AG04450 (cell line): Measurements from ENCODE around the gene ERCC6. TPM values are rescaled to one million over a fixed set of nuclear protein-coding genes. Genes with fewer than 3 reads are reported as not detected.

Experiments used
- CTCF ChIA-PET: fragments of 300-600, 350-600 bp; formaldehyde crosslinking; extraction: SDS; loops from one replicate; lab custom pipeline; 2022; ENCODE audit warnings: antibody characterized with exemption, inconsistent platforms; lab: Charles Lee
- POLR2A ChIA-PET: fragments of 350-600 bp; formaldehyde crosslinking; extraction: SDS; loops from one replicate; lab custom pipeline; 2021; ENCODE audit warnings: antibody characterized with exemption, inconsistent platforms; lab: Yijun Ruan, JAX
- DNase-seq: peaks from one replicate; pipeline ENCODE4 v3.0.0-alpha.2; 2011; ENCODE audit warnings: low read depth, low spot score
- H3K27ac ChIP-seq: one replicate; pipeline ENCODE4 v1.5.1; 2012; ENCODE audit warnings: low read depth, low read length, control low read depth
- H3K27me3 ChIP-seq: one replicate; pipeline ENCODE4 v1.6.0; 2012; ENCODE audit warnings: low read length; ENCODE audit not compliant: control insufficient read depth, insufficient read depth
- H3K4me3 ChIP-seq: 2 replicates; pipeline ENCODE4 v1.5.1; 2011; ENCODE audit warnings: mild to moderate bottlenecking, low read depth, low read length, control low read depth
- H3K9me3 ChIP-seq: 2 replicates; pipeline ENCODE4 v1.5.1; 2012; ENCODE audit warnings: low read length; ENCODE audit not compliant: control insufficient read depth, insufficient read depth
- CTCF ChIP-seq: IDR thresholded peaks from 2 replicates; pipeline ENCODE4 v1.5.1; 2011; ENCODE audit warnings: low read depth, low read length, control low read depth, inconsistent platforms
- polyA plus RNA-seq: library from polyadenylated mRNA; depleted of rRNA; stranded (reverse); fragments of >200 nt; gene quantifications from 2 replicates; pipeline ENCODE4 v1.2.3, GENCODE V29; 2011

Gene ERCC6
- polyA plus RNA-seq, 1 experiment, result 9.5 TPM

DNA sequence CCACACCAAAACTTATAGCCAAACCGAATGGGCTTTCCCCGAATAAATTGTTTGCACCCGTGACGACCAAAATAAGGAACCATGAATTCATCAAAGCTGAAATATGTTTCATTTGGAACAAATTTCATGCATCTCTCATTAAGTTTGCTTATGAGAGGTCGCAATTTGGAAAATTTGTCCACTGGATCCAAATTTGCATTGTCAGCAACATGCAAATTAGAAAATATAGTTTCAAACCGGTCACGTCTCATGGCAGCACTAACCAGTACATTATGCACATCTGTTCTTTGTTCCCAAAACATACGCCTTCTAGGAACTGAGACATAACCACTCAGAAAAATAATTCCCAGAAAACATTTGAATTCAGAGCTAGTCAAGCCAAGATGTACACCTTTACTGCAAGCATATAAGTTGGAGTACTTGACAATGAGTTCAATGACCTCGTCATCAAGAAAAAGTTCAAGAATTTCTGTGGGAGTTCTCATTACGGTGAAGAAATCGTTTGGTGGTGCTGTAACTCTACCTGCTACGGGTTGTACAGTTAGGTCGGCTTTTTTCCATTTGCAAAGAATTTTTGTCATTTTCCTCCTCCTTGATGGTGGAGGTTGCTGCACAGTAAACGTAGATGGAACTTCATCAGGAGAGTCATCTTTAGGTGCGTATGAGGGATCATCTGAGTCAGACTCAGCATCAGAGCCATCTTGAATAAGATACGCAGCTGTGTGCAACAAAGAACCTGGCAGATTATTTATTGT, 22.5 kb downstream of the ERCC6 start:
- TF ChIP-seq CTCF, result no peak
- Histone ChIP-seq H3K27ac (no peak overlapping the region), H3K27me3 (no peaks in the 10 kb centered on the region), H3K9me3 (no peaks in the 10 kb centered on the region), H3K4me3 (no peak overlapping the region)
- ChIA-PET POLR2A (no interaction called here), CTCF (interaction anchor here (1.0 to 8.9 kb wide), 3 partner anchors 107 to 859 kb away, joined by 3 to 229 read pairs (median 62); no protein-coding TSS in a partner anchor)
- no peak for DNase-seq

- POLR2A ChIA-PET, result no interaction called here
- CTCF ChIA-PET, result interaction anchor here (0.6 to 8.9 kb wide), 40 partner anchors 9 to 962 kb away, joined by 3 to 229 read pairs (median 5); partner anchors contain the start of gene ERCC6
- no peaks in the 10 kb centered on the region for H3K27me3 ChIP-seq
- no peak overlapping the region for H3K4me3 ChIP-seq
- H3K27ac ChIP-seq, result no peak overlapping the region
- DNase-seq, result no peak
- peak; percentile 75 for TF ChIP-seq CTCF
- no peaks in the 10 kb centered on the region for H3K9me3 ChIP-seq
Observed at GRCh38 chr10:49512121-49512809, 26.7 kb downstream of the ERCC6 start.

DNA sequence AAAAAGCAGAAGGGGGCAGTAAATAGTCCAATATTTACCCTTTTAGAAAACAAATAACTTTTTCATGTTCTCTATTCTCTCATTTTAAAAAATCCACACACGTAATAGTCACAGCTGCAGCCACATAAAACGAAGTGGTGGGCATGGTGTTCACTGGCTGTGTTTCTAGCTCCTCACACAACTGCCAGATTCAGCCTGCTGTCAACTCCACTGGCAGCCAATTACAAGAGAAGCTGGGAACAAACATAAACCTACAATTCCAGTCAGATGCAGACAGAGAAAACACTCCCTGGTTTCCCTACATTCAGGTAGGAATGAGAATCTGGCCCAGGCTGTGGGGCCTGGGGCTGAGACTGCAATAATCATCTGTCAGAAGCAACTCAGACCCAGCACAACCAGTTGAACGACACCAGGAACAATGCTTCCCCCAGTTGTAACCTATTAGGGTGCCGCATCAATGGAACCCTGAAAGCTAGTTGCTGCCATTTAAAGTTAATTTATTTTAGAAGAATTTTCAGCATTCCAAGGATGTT, 29.1 kb downstream of the ERCC6 start:
- no peak for DNase-seq
- Histone ChIP-seq H3K27me3 (no peaks in the 10 kb centered on the region), H3K9me3 (no peaks in the 10 kb centered on the region), H3K27ac (no peak overlapping the region), H3K4me3 (no peak overlapping the region)
- TF ChIP-seq CTCF, result no peak
- POLR2A ChIA-PET, result no interaction called here
- CTCF ChIA-PET, result interaction anchor here (2.9 to 8.9 kb wide), 4 partner anchors 10 to 852 kb away, joined by 24 to 229 read pairs (median 96); no protein-coding TSS in a partner anchor

- Histone ChIP-seq H3K9me3 (no peaks in the 10 kb centered on the region), H3K27ac (no peak overlapping the region), H3K27me3 (no peaks in the 10 kb centered on the region), H3K4me3 (no peak overlapping the region)
- no peak for DNase-seq
- CTCF ChIA-PET, result interaction anchor here (2.9 to 8.9 kb wide), 4 partner anchors 8 to 851 kb away, joined by 24 to 229 read pairs (median 96); no protein-coding TSS in a partner anchor
- TF ChIP-seq CTCF, result no peak
- POLR2A ChIA-PET, result no interaction called here
Observed at GRCh38 chr10:49508654-49509053, 30.3 kb downstream of the ERCC6 start.
